GM18499 (cell line): Measurements from ENCODE around the gene ZFAND3.

Experiments
- ATAC-seq: cut with Tn5 transposase; IDR thresholded peaks from one replicate; pipeline ENCODE4 v1.9.1; 2021; ENCODE audit warnings: moderate number of reproducible peaks; ENCODE audit not compliant: insufficient read depth, unreplicated experiment

Gene ZFAND3

DNA sequence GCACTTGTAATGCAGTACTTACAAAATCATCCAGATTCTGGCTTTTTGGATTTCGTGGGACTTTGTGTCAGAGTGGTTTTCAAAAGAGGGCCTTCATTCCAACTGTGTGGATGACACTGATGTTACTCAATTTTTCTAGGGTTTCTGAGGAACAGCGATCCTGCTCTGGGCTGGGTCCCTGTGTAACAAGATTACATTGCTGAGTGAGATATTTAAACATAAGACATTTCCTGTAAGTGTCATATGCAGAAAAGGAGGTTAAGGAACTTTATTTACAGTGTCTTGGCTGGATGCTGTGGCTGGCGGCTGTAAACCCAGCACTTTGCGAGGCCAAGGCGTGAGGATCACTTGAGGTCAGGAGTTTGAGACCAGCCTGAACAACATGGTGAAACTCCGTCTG lies 6.7 kb downstream of the ZFAND3 start:
- ATAC-seq: no peak

- ATAC-seq: no peak
These were observed 7.5 kb downstream of the ZFAND3 start for GRCh38 chr6:37826993-37827392.

- ATAC-seq: no peak
These were observed 8.2 kb downstream of the ZFAND3 start for GRCh38 chr6:37827603-37828265.

- ATAC-seq: no peak
These were observed 10.7 kb downstream of the ZFAND3 start for GRCh38 chr6:37830225-37830624.

DNA sequence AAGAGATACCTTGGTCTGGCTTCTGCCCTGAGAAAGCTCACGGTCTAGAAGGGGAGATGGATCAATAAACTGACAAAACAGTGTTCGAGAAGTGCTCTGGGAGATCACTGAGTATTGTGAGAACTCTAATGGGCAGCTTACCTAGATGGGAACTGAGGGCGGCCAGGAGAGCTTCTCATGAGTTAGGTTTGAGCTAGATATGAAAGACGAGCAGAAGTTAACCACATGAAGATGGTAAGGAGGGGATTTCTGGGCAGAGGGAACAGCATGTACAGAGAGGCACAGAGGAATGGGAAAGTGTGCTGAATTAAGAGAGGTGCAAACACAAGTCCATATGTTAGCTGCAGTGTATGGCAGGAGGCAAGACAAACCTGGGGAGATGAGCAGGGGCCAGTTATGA lies 11.9 kb downstream of the ZFAND3 start:
- ATAC-seq: no peak

DNA sequence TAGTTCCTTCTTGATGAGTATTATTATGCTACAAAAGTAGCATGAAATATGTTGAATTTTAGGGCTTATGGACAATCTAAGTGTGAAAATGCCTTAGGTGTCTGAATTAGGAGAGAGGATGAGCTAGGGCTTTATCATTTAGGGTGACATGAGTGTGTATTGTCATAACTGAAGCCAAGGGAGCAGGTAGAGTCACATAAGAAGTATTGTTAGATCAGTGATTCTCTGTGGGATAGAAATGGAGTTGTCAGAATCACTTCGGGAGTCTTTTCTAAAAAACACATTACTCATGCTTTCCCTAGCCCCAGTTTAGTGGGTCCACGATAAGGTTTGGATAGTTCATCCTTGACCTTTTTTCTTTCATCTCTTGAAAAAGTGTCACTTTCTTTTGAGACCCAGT lies 16.4 kb downstream of the ZFAND3 start:
- ATAC-seq: no peak

DNA sequence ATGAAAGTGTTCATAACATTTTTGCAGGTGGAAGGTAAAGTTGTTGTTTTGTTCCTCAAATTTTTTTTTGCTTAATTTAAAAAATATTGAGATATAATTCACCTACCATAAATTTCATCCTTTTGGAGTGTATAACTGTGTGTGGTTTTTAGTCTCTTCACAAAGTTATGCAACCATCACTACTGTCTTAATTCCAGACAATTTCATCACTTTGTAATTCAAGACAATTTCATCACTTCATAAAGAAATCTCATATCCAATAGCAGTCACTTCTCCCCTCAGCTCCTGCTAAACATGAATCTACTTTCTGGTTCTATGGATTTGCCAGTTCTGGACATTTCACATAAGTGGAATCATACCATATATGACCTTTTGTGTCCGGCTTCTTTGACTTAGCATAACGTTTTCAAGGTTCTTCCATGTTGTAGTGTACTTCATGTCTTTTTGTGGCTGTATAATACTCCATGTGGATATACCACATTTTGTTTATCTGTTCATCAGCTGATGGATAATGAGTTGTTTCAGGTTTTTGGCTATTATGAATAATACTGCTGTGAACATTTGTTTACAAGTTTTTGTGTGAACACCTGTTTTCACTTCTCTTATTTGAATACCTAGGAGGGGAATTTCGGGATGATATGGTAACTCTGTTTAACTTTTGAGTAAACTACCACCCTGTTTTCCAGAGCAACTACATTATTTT lies 18.8 kb downstream of the ZFAND3 start:
- ATAC-seq: no peak

DNA sequence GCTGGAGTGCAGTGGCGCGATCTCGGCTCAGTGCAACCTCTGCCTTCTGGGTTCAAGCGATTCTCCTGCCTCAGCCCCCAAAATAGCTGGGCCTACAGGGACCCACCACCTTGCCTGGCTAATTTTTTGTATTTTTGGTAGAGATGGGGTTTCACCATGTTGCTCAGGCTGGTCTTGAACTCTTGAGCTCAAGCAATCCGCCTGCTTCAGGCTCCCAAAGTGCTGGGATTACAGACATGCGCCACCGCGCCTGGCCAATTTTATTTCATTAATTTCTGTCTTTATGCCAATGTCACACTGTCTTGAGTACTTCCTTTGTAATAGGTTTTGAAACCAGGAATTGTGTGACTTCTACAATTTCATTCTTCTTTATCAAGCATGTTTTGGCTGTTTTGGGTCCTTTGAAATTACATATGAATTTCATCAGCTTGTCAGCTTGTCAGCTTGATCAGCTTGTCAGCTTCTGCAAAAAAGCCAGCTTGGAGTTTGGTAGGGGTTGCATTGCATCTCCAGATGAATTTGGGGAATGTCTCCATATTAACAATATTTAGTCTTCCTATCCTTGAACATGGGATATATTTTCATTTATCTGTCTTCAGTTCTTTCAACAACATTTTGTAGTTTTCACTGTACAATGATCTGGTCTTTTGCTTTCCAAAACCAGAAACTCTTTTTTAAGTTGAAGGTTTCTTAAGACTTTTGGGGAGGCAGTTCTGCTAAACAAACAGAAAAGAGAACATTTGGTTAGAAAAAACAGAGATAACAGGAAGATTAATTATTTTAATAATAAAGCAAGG lies 20.8 kb downstream of the ZFAND3 start:
- no peak for ATAC-seq

DNA sequence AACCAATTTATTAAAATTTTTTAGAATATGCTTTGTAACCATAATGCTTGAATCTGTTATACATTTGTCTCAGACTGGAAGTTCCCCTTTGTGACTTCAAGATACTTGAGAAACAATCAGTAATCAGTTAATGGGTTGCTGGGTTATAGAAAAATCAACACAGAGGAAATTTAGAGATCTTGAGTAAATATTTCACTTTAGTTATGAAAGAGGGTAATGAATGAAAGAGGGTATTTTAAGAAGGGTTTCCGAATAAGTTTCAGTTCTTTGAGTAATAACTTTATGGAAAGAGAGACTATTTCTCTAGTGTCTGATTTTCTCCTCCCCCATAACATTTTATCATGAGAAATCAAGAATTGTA lies 21.4 kb downstream of the ZFAND3 start:
- no peak for ATAC-seq

DNA sequence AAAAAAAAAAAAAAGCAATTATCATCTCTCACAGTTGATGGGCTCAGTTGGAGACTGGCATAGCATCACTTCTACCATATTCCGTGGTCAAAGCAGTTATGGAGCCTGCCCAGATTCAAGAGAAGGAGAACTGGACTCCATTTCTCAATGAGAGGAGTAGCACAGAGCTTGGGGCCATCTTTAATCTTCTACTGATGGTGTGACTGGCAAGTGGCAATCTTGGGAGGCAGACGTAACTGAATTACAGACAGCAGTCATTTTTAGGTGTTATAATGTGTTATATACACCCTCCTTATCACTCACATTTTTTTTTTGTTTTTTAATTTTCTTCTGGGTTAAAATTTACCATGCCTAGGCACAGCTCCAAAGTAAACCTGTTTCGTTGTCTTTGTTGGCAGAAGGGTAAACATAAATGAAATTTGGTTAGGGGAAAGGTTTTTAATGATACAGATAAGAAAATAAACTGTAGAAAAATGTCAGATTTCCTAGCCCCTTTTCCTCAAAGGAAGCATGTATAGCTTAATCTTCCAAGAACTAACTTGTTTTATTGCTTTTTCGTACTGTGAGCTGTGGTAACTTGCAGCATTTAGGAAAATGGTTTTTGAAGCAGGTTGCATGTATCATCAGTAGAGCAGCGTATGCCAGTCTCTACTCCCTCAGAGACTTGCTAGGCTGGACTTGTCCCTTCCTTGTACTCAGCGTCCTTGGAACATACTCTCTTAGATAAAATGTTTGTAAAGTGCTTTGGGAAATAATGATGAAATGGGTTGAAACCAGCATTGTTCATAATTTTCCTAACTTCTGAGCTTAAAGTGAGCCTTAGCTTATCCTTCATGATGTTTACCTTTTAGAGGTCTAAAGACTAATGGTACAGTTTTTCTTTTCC lies 25.7 kb downstream of the ZFAND3 start:
- ATAC-seq: no peak

DNA sequence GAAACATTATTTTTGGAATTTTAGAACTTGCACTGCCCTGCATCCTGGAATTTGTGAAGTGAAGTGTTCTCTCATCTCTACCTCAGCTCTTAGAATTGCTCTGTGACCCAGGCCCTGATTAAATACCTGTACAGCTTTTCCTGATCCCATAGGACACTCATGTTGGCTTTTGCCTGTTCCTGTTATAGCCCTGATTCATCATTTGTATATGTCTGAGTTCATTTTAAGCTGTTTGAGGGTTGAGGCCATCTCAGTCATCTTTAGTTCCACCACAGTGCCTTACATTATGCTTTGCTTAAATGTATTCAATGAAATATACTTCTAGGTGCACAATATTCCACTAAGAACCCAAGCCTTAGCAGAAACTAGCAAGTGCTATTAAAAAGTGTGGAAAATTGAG lies 26.4 kb downstream of the ZFAND3 start:
- ATAC-seq: no peak

DNA sequence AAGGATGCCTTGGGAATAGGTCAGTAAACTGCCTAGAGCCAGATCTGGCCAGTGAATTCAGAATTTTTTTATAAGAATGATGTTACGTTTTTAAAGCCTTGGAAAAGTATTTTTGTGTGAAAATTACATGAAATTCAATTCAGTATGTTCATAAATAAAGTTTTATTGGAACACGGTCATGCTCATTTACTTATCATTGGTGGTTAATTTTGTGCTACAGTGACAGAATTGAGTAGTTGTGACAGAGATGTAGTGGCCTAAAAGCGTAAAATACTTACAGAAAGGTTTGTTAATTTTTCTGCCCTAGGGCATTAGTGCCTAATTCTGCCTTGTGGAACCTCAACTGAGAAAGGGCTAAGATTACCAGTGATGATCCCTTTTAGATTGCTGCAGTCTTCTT lies 28.2 kb downstream of the ZFAND3 start:
- ATAC-seq: no peak

- ATAC-seq: no peak
These were observed 28.8 kb downstream of the ZFAND3 start for GRCh38 chr6:37848371-37848770.

DNA sequence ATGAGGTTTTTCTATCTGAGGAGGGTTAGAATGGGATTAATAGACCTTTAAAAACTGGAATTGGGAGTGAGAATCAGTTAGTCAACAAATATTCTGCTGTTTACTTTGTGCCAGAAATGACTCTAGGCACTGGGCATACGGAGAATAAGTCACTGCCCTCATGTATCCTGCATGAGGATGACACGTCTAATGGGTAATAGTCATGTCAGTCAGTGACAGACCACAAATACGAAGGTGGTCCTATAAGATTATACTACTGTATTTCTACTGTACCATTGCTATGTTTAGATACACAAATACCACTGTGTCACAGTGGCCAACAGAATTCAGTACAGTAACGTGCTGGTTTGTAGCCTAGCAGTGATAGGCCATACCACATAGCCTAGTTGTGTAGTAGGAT lies 30.7 kb downstream of the ZFAND3 start:
- no peak for ATAC-seq

DNA sequence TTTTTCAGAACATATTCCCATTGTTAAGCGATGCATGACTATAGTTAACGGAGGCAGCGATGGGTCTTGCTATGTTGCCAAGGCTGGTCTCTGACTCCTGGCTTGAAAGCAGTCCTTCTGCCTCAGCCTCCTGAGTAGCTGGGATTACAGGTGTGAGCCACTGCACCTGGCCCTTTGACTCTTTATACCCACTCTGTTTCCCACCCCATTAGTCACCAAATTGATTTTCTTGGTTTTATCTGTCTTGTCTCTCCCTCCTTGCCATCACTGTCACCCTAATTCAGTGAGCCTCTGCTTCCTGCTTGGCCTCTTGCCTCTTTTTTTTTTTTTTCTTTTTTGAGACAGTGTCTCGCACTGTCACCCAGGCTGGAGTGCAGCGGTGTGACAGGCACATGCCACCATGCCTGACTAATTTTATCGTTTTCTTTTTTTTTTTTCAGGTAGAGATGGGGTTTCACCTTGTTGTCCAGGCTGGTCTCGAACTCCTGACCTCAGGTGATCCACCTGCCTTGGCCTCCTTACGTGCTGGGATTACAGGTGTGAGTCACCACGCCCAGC lies 31.3 kb downstream of the ZFAND3 start:
- ATAC-seq: no peak

- ATAC-seq: no peak
These were observed 32.5 kb downstream of the ZFAND3 start for GRCh38 chr6:37851997-37852524.

- ATAC-seq: no peak
These were observed 36.8 kb downstream of the ZFAND3 start for GRCh38 chr6:37856285-37856684.

- no peak for ATAC-seq
These were observed 38.8 kb downstream of the ZFAND3 start for GRCh38 chr6:37858363-37858762.

DNA sequence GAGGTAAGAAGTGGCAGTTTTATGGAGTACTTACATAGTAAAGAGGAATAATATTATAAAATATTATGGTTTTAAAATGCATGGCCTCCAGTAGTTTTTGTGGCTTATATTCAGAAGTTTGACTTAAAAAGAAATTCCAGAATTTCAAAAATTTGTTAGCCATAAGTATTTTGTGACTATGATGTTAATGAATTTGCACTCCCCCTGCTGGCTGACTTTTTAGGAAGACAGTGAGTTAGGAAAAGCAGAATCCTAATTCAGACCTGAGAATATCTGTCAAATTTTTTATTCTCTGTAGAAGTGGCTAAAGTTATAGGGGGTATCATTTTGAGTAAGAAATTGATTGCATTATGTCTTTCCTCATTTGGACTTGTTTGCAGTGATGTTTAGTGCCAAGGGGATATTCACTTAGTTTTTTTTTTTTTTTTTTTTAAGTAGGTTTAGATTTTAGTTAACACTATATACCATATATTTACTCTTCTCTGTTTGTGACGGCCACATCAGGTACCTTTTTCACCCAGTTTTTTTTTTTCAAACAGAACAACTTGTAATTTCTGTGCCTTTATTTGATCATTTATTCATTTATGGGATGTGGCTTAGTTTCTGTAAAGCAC lies 40.8 kb downstream of the ZFAND3 start:
- ATAC-seq: no peak

GRCh38 chr6:37861452-37861851 lies 41.9 kb downstream of the ZFAND3 start:
- no peak for ATAC-seq
